Fibroblast of lung (primary cell): ENCODE measurements around the gene MYADML2.

Experiments used
- EZH2 ChIP-seq: IDR thresholded peaks from 2 replicates; pipeline ENCODE4 v1.5.1; 2012; ENCODE audit warnings: low read length, control low read depth, mild to moderate bottlenecking; ENCODE audit errors: missing control alignments
- TF ChIP-seq, protein P1 (sequence below), 2 donors: IDR thresholded peaks in 1 of 2; conservative IDR thresholded peaks in 1 of 2; 1 replicate in 1 of 2; 2 replicates in 1 of 2; pipeline ENCODE4 v1.5.1; 2011 to 2012; ENCODE audit warnings: low read length in 2 of 2, control low read depth in 1 of 2, inconsistent platforms in 1 of 2, low read depth in 1 of 2, mild to moderate bottlenecking in 1 of 2

DNA sequence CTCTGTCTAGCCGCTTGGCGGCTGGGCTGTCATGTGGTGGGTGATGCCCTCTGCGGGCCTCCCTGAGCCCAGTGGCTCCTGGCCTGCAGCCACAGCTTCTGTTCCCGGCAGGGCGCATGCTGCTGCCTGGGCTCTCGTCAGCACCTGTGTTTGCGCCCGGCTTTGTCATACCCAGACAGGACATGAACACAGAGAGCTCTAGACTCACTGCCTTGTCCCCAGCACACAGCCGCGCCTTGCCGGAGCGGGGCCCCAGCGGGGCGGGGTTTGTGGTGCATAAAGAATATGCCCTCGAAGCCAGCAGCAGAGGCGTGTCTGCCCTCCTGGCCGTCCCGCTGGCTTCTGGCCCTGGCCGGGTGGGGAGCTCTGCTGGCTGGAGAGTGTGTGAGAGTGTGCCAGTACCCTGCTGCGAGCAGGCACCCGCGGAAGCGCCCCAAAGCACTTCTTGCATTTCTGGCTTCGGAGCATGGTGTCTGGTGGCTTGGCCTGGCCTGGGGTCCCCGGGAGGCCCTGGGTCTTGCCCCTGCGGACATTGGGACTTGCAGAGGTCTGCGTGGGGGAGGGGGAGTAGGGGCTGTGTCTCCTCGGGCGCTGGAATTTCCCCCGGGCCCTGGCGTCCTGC is 44.8 kb upstream of the MYADML2 start:
- TF ChIP-seq, protein P1, sequence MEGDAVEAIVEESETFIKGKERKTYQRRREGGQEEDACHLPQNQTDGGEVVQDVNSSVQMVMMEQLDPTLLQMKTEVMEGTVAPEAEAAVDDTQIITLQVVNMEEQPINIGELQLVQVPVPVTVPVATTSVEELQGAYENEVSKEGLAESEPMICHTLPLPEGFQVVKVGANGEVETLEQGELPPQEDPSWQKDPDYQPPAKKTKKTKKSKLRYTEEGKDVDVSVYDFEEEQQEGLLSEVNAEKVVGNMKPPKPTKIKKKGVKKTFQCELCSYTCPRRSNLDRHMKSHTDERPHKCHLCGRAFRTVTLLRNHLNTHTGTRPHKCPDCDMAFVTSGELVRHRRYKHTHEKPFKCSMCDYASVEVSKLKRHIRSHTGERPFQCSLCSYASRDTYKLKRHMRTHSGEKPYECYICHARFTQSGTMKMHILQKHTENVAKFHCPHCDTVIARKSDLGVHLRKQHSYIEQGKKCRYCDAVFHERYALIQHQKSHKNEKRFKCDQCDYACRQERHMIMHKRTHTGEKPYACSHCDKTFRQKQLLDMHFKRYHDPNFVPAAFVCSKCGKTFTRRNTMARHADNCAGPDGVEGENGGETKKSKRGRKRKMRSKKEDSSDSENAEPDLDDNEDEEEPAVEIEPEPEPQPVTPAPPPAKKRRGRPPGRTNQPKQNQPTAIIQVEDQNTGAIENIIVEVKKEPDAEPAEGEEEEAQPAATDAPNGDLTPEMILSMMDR (conservative IDR thresholded peaks at IDR 0.05 in 1 of 2, IDR thresholded peaks at IDR 0.05 in 1 of 2; ENCODE audit: low read depth in 1 of 2, low read length in 2 of 2), result no peak
- TF ChIP-seq EZH2, result no peak
